ENCODE data around the gene CTIF. TPM values are rescaled to one million over a fixed set of nuclear protein-coding genes. Genes with fewer than 3 reads are reported as not detected.

Gene CTIF
- total and polyA plus RNA-seq, 2 donors (not counting 1 experiment from before 2014, with no cell fraction given), result 27.2 to 28.1 TPM

GRCh38 chr18:48629730-48630324, 91.0 kb downstream of the CTIF start:
- no peak for TF ChIP-seq EZH2 (IDR thresholded peaks at IDR 0.05; ENCODE audit: low read length, missing control alignments)
- TF ChIP-seq CTCF (conservative IDR thresholded peaks at IDR 0.05 in 1 of 2, IDR thresholded peaks at IDR 0.05 in 1 of 2; ENCODE audit: low read depth in 1 of 2, low read length in 2 of 2), result no peak
- peak; percentile 94 to 99 for DNase-seq (ENCODE audit: low read depth in 2 of 2)
- peaks cover 18% of the 10 kb centered on the region for H3K4me1 ChIP-seq (ENCODE audit: control insufficient read depth, extremely low read depth, insufficient read depth, low read length)
- no peak overlapping the region for H3K9ac ChIP-seq (ENCODE audit: insufficient read depth, low read length)
- no peak overlapping the region for H3K4me3 ChIP-seq (replicated peaks in 1 of 4; ENCODE audit: control extremely low read depth in 1 of 4, insufficient read depth in 1 of 4, low read depth in 3 of 4, low read length in 4 of 4)
- peaks cover 1% of the 10 kb centered on the region for H3K36me3 ChIP-seq (ENCODE audit: control insufficient read depth, insufficient read depth, low read length)
- peak overlapping the region; percentile 69 for H3K4me2 ChIP-seq (ENCODE audit: extremely low read depth, insufficient read depth, low read length)
- H3K27me3 ChIP-seq (ENCODE audit: control insufficient read depth, insufficient read depth, low read length), result no peaks in the 10 kb centered on the region
- H4K20me1 ChIP-seq (ENCODE audit: control insufficient read depth, extremely low read depth, insufficient read depth, low read length), result no peaks in the 10 kb centered on the region
- no peaks in the 10 kb centered on the region for H3K9me3 ChIP-seq (ENCODE audit: control insufficient read depth, insufficient read depth, low read depth, low read length)
- no peak overlapping the region for H2AFZ ChIP-seq (ENCODE audit: low read length)
- H3K27ac ChIP-seq (ENCODE audit: insufficient read depth, low read length), result peak overlapping the region; percentile 78
- no peaks in the 10 kb centered on the region for H3K79me2 ChIP-seq (ENCODE audit: control insufficient read depth, insufficient read depth, low read length)

GRCh38 chr18:48631851-48632250, 93.0 kb downstream of the CTIF start:
- no peaks in the 10 kb centered on the region for H3K27me3 ChIP-seq (ENCODE audit: control insufficient read depth, insufficient read depth, low read length)
- H3K27ac ChIP-seq (ENCODE audit: insufficient read depth, low read length), result no peak overlapping the region
- H3K79me2 ChIP-seq (ENCODE audit: control insufficient read depth, insufficient read depth, low read length), result no peaks in the 10 kb centered on the region

GRCh38 chr18:48632676-48633257, 93.9 kb downstream of the CTIF start:
- Histone ChIP-seq H3K9me3 (ENCODE audit: control insufficient read depth, insufficient read depth, low read depth, low read length) (no peaks in the 10 kb centered on the region), H3K27ac (ENCODE audit: insufficient read depth, low read length) (no peak overlapping the region), H3K36me3 (ENCODE audit: control insufficient read depth, insufficient read depth, low read length) (peaks cover 5% of the 10 kb centered on the region), H3K9ac (ENCODE audit: insufficient read depth, low read length) (no peak overlapping the region), H3K4me2 (ENCODE audit: extremely low read depth, insufficient read depth, low read length) (no peak overlapping the region), H3K27me3 (ENCODE audit: control insufficient read depth, insufficient read depth, low read length) (no peaks in the 10 kb centered on the region), H3K79me2 (ENCODE audit: control insufficient read depth, insufficient read depth, low read length) (no peaks in the 10 kb centered on the region), H4K20me1 (ENCODE audit: control insufficient read depth, extremely low read depth, insufficient read depth, low read length) (no peaks in the 10 kb centered on the region), H2AFZ (ENCODE audit: low read length) (no peak overlapping the region), H3K4me1 (ENCODE audit: control insufficient read depth, extremely low read depth, insufficient read depth, low read length) (peaks cover 16% of the 10 kb centered on the region), H3K4me3 (replicated peaks in 1 of 4; ENCODE audit: control extremely low read depth in 1 of 4, insufficient read depth in 1 of 4, low read depth in 3 of 4, low read length in 4 of 4) (no peak overlapping the region)
- TF ChIP-seq CTCF (conservative IDR thresholded peaks at IDR 0.05 in 1 of 2, IDR thresholded peaks at IDR 0.05 in 1 of 2; ENCODE audit: low read depth in 1 of 2, low read length in 2 of 2), result no peak
- no peak for TF ChIP-seq EZH2 (IDR thresholded peaks at IDR 0.05; ENCODE audit: low read length, missing control alignments)
- DNase-seq (ENCODE audit: low read depth in 2 of 2), result no peak

More at GRCh38 chr18:48631851-48632250, 93.0 kb downstream of the CTIF start:
- Histone ChIP-seq H3K4me3 (replicated peaks in 1 of 4; ENCODE audit: control extremely low read depth in 1 of 4, insufficient read depth in 1 of 4, low read depth in 3 of 4, low read length in 4 of 4) (no peak overlapping the region), H3K9me3 (ENCODE audit: control insufficient read depth, insufficient read depth, low read depth, low read length) (no peaks in the 10 kb centered on the region), H3K9ac (ENCODE audit: insufficient read depth, low read length) (no peak overlapping the region), H3K36me3 (ENCODE audit: control insufficient read depth, insufficient read depth, low read length) (peaks cover 3% of the 10 kb centered on the region), H4K20me1 (ENCODE audit: control insufficient read depth, extremely low read depth, insufficient read depth, low read length) (no peaks in the 10 kb centered on the region), H3K4me2 (ENCODE audit: extremely low read depth, insufficient read depth, low read length) (no peak overlapping the region), H2AFZ (ENCODE audit: low read length) (no peak overlapping the region), H3K4me1 (ENCODE audit: control insufficient read depth, extremely low read depth, insufficient read depth, low read length) (peaks cover 18% of the 10 kb centered on the region)
- no peak for DNase-seq (ENCODE audit: low read depth in 2 of 2)
- no peak for TF ChIP-seq CTCF (conservative IDR thresholded peaks at IDR 0.05 in 1 of 2, IDR thresholded peaks at IDR 0.05 in 1 of 2; ENCODE audit: low read depth in 1 of 2, low read length in 2 of 2)
- no peak for TF ChIP-seq EZH2 (IDR thresholded peaks at IDR 0.05; ENCODE audit: low read length, missing control alignments)
